GM12892 (cell line): ENCODE data around the gene UBE2L5. TPM values are rescaled to one million over a fixed set of nuclear protein-coding genes. Genes with fewer than 3 reads are reported as not detected.

Experiments
- DNase-seq: peaks from one replicate; pipeline ENCODE4 v3.0.0; 2011; ENCODE audit not compliant: insufficient read length
- FAIRE-seq: peaks from 2 replicates; lab custom pipeline; 2011; peaks lifted over from hg19 to GRCh38; lab: Jason Lieb, UNC
- POLR2A ChIP-seq: IDR thresholded peaks from 2 replicates; pipeline ENCODE4 v1.6.1; 2011; ENCODE audit warnings: low read depth, low read length, control low read depth
- POLR2AphosphoS5 ChIP-seq: IDR thresholded peaks from 2 replicates; pipeline ENCODE4 v1.6.1; 2011; ENCODE audit warnings: low read depth, low read length, control low read depth
- TAF1 ChIP-seq: IDR thresholded peaks from 2 replicates; pipeline ENCODE4 v1.6.1; 2011; ENCODE audit warnings: low read depth, mild to moderate bottlenecking, control low read depth, low read length, borderline replicate concordance
- polyA plus RNA-seq: library from polyadenylated mRNA; unstranded; fragments of >200 nt; gene quantifications from one replicate; pipeline ENCODE4 v1.2.1, GENCODE V29; 2012; ENCODE audit warnings: missing spikeins, inconsistent platforms; ENCODE audit not compliant: missing spikeins

UBE2L5 gene
- 0.53 TPM for polyA plus RNA-seq

DNA sequence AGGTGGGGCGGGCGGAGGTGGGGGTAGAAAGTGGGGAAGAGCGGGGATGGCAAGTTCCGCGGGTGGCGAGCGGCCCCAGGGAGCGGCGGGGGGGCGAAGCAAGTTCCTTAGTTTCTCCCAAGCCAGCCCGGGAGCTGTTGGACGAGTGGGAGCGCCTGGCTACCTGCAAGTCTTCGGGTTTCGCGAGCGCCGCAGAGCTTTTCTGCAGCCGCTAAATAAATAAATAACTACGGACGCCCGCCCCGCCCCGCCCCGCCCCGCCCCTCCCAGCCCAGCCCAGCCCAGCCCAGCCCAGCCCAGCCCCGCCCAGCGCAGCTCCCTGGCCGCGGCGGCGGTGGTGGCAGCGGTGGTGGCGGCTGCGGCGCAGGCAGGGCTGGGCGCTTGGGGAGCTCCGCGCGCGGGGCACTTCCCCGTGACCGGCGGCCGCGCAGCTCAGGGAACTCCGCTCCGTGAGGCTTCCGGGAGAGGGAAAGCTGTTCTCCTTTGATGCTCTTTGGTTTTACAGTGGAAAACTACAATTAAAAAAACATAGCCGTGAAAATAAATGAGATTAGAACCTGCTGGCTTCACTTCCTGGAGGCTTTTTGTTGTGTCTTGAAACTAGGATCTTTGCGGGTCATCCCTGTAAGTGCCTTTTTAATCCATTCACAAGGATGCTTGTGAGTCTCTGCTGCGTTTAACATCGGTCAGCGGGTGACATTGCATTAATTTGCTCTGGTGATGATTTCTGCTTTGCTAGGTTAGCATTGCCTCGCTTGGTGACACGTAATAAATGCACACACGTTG is at the start of gene UBE2L5:
TSS of gene UBE2L5 (plus strand) at position 440 of the 786 bp plus-strand sequence. CDS start 5,498 bp downstream, outside the sequence.
- DNase-seq (peak; percentile 36), FAIRE-seq (peak; percentile 79)
- TF ChIP-seq POLR2A (no peak), TAF1 (no peak), POLR2AphosphoS5 (no peak)

DNA sequence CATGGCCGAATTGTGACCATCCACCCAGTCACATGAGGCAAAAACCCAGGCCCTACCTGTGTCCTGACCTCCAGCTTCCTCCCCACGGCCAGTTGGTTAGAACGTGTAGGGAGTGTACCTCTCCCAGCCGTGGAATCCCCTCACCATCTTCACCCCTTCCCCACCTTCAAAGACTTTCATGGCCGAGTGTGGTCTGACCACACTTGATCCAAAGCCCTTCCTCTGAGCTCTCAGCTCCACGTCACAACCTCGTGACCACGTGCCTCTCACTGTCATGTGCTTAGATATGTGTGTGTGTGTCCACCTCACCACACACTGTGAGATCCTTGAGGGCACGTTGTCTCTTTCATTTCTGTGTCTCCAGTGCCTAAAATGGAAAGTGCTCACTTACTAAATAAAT is 48.6 kb upstream of the UBE2L5 start:
- DNase-seq = no peak
- FAIRE-seq = peak; percentile 95
- 0 out of 2 replicates have a peak, but pooled peaks have one; percentile 48 for TF ChIP-seq POLR2AphosphoS5
- no peak for TF ChIP-seq TAF1

DNA sequence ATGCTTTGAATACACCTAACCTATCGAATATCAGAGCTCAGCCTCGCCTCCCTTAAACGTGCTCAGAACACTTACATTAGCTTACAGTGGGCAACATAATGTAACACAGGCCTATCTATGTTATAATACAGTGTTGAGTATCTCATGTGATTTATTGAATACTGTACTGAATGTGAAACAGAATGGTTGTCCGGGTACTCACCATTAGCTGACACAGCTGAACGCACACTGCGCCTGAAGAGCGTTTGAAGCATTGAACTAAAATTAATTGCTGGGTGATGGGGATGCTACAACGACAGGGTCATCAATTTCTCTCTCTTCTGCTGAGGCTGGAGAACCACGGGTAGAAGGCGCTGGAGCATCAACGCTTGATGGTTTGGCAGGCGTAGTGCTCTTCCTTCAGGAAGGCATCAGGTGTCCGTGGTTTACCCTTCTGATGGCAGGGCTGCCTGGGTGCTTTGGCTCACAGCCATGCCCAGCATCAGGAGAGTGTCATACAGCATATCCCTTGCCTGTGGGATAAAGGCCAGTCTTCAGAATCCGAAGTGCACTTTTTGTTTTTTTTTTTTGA is 46.9 kb upstream of the UBE2L5 start:
- DNase-seq (no peak), FAIRE-seq (peak; percentile 91)
- TF ChIP-seq POLR2AphosphoS5 (no peak), POLR2A (no peak), TAF1 (no peak)

DNA sequence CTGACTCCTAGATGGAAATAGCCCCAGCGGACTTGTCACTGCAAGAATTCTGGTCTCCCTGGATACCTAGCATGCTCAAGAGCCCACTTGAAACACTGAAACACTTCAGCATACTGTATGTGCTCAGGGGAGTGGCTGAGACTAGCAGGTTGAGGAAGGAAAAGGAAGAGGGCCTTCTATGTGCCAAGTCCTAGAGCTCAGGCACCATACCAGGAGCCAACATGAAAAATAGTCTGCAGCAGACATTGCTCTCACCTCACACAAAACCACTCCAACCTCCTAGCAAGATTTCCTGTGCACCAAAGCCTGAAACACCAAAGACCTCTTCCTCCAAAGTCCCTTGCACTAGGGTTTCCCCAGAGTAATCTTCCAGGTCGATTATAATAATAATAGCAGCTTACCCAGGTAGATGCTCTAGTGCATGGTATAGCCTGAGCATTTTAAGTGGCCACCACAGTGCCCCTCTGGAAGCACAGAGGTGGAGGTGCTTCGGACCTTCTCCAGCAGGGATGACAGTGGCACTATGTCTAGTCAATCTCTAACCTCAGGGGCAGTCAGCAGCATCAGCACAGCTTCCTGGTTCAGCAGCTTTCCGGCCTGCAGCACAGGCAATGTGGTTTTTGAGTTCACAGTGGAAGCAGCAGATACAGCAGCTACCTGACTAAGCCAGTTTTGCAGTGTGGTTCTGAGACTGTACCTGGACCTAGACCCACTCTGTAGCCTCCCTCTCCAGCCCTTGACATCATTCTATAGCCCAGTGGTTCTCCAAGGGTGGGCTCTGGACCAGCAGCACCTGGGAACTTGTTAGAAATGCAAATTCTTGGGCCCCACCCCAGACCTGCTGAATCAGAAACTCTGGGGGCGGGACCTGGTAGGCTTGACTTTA is 45.6 kb upstream of the UBE2L5 start:
- FAIRE-seq (peak; percentile 98), DNase-seq (peak; percentile 41)
- TF ChIP-seq POLR2A (peak; percentile 58; the same call in 1 of the 2 replicates), TAF1 (no peak), POLR2AphosphoS5 (peak; percentile 58)

DNA sequence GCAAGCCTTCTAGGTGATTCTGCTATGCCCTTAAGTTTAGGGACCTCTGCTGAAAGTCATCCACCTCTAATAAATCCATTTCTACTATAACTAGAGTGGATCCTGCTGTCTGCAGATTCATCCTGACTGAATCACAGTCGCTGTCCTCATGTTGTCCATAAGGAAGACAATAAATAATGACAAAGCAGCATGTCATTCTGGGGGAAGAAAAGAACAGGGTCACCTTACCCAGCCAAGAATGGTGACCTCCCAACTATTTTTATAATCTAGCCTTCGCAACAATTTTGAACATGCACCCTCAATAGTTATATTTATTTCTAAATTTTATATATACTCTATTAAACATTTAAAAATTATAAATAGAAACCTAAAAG is 45.0 kb upstream of the UBE2L5 start:
- FAIRE-seq (no peak), DNase-seq (no peak)
- TF ChIP-seq TAF1 = no peak
- TF ChIP-seq POLR2A = no peak
- TF ChIP-seq POLR2AphosphoS5 = no peak

DNA sequence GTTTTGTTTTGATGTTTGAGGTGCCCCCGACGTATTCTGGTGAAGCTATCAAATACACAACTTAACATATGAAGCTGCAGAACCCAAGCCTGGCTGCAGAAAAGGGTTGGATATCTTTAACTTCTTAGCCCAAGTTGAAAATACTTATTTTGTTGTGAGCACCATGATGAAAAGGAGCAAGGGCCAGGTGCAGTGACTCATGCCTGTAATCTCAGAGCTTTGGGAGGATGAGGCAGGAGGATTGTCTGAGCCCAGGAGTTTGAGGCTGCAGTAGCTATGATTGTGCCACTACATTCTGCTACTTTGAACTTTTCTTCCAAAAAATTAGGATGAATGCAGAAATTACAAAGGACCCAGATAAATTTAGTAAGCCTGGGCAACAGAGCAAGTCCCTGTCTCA is 44.1 kb upstream of the UBE2L5 start:
- TF ChIP-seq TAF1 (no peak), POLR2AphosphoS5 (no peak), POLR2A (no peak)
- FAIRE-seq = no peak
- DNase-seq = no peak

DNA sequence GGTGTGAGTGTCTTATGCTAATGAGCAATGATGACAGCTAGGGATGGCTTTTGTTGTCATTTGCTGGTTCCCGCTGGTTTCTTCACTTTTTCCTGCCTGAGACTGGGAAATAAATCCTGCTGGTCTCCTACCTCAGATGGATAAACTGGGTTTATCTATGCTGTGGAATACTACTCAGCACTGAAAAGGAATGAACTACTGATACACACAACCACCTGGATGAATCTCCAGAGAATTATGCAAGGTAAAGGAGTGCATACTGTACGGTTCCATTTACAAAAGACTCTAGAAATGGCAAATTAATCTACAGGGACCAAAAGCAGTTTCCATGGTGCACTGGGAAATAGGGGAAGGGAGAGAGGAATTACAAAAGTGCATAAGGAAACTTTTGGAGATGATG is 41.2 kb upstream of the UBE2L5 start:
- FAIRE-seq = no peak
- DNase-seq = no peak
- TF ChIP-seq POLR2A (no peak), TAF1 (no peak), POLR2AphosphoS5 (no peak)

DNA sequence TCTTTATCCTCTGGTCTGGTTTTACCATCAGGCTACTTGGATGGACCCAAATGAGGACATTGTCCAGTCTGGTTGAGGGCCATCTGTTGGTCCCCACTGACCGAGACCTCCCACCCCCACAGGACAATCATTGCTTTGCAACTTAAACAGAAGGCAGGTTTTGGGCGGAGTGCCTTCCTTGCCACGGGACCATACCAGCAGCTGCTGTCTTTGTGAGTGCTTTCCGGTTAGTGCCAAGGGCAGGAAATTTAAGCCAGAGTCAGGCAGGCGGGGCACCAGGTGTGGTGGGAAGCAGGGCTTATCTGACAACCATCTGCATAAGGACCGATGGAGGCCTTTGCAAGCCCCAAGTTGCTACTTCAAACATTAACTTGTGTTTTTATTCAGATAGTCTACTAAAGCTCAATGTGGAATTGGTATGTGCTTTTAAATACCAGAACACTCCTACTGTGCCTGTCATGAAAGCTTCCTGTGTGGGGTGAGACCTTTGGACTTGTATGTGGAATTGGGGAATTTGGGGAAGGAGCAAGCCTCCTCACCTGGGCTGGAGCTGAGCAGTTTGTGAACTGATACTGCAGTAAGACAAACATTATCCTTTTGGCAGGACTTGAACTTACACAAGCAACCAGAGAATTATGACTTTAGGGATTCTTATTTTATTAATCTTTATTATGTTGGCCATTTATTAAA is 39.3 kb upstream of the UBE2L5 start:
- FAIRE-seq = no peak
- no peak for DNase-seq
- TF ChIP-seq TAF1 (no peak), POLR2AphosphoS5 (no peak), POLR2A (no peak)

DNA sequence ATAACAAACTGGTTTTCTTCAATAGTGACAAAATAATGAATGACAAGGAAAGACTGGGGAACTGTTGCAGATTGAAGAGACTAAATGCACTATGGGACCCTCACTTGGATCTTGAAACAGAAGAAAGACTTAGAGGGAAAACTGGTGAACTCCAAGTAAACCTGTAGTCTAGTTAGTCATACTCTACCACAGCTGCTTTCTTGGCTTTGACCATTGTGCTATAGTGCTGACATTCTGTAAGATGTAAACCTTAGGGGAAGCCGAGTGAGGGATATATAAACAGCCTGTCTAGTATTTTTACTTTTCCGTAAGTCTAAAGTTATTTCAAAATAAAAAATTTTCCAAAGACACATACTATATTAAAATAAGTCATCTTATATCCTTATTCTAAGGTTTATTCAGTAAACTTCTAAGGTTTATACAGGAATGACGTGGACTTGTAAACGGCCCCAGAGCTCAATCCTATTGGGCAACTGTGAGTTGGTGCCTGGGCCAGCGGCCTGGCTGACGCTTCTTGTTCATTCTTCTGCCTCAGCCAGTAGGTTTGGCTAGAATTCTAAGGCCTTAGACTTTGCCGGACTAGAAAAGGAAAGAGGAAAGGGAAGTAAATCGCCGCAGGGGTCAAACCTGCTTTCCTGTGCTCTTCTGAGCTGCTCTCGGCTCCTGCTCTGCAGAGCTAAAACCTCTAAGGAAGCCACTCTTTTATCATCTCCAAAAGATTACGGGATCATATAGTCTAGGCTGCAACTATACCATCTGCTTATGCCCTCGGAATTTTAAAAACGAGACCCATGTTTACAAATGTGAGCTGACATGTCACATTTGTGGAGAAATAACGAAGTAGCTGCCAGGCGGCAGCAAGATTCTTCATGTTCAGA is 33.6 kb upstream of the UBE2L5 start:
- FAIRE-seq (no peak), DNase-seq (no peak)
- no peak for TF ChIP-seq POLR2AphosphoS5
- no peak for TF ChIP-seq POLR2A
- no peak for TF ChIP-seq TAF1

DNA sequence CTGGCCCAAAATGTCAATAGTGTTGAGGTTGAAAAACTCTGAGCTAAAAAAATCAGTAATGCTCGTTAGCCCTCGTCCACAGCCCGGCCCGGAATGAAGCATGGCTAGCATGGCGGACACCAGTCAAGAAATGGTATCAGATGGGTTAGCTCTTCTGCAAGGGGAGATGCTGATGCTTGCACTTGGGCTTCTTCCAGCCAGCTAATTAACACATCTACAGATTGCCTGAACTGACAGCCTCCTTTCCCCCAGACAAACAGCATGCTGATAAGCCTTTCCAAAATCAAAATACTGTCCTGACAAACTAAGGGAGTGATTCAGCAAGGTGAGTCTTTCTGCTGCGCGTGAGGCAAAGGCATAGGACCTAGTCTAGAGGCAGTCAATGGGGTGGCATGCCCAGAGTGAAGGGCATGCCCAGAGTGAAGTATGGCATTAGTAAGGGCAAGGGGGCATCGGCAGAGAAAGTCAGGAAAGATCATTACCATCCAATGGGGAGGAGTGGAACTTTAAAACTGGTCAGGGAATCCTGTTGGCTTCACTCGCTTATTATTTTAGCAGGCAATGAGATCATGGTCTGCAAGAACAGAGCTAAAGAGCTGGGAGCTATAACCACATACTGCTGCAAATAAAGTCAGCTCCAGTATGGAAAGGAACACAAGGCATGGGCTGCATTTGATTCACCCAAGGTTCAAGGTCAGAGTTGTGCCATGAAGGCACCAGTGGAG is 30.2 kb upstream of the UBE2L5 start:
- DNase-seq (no peak), FAIRE-seq (no peak)
- TF ChIP-seq POLR2A = no peak
- no peak for TF ChIP-seq TAF1
- TF ChIP-seq POLR2AphosphoS5 = no peak

DNA sequence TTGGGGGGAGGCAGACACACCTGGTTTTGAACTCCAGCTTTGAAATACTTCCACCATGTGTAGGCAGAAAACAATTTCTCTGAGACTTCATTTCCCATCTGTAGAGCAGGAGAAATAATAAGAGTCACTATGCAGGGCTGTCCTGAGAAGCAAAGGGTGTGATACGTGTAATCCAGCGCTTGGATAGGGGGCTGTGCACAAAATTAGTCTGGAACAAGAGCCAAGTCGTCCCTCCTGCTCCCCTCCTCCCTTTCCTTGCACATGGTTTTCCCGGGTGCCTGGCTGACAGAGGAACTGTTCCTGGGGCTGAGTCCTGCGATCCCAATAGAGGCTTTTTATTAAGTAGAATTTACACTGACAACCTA is 29.6 kb upstream of the UBE2L5 start:
- no peak for FAIRE-seq
- DNase-seq = no peak
- no peak for TF ChIP-seq POLR2AphosphoS5
- no peak for TF ChIP-seq POLR2A
- TF ChIP-seq TAF1 = no peak

DNA sequence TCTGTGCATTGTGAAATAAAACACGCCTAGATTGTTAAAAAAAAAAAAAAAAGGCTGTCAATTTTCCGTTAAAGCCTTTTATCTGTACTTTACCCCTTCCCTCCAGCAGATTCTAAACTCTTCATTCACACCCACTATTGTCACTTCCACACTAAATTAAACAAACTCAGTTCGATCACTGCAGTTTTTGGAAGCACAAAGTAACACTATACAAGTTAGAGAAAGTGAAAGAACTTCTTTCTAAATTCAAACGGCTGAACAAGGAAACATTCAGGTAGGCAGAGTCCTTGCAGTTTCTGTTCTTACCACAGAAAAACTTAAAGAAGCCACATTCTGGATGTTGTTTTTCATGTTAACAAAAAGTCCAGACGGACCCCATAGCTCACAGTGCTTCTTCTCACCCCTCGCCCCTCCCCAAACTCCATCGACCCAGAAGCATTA is 27.5 kb upstream of the UBE2L5 start:
- TF ChIP-seq TAF1 = no peak
- no peak for TF ChIP-seq POLR2AphosphoS5
- no peak; the same call in 1 of the 2 replicates for TF ChIP-seq POLR2A
- FAIRE-seq (no peak), DNase-seq (no peak)
